ENCODE results near the gene IL37.

The IL37 gene

GRCh38 chr2:112947374-112947773, 36.4 kb downstream of the IL37 start:
- Histone ChIP-seq H2AFZ (ENCODE audit: low read depth) (no peak overlapping the region), H3K4me1 (ENCODE audit: low read depth, poor library complexity, severe bottlenecking) (no peaks in the 10 kb centered on the region), H3K4me3 (IDR thresholded peaks at IDR 0.05; ENCODE audit: insufficient read depth, low read depth, low read length) (no peak overlapping the region), H3K27ac (no peak overlapping the region), H3K36me3 (ENCODE audit: insufficient read depth) (no peaks in the 10 kb centered on the region), H3K4me2 (no peak overlapping the region), H4K20me1 (ENCODE audit: insufficient read depth) (no peaks in the 10 kb centered on the region), H3K79me2 (ENCODE audit: insufficient read depth, low read depth) (no peaks in the 10 kb centered on the region), H3K27me3 (ENCODE audit: insufficient read depth, low read depth) (no peaks in the 10 kb centered on the region), H3K9ac (no peak overlapping the region)
- no peak for TF ChIP-seq CTCF (conservative IDR thresholded peaks at IDR 0.05; ENCODE audit: low read depth, low read length)

GRCh38 chr2:112949456-112949855, 38.5 kb downstream of the IL37 start:
- no peaks in the 10 kb centered on the region for H4K20me1 ChIP-seq (ENCODE audit: insufficient read depth)
- no peak overlapping the region for H3K4me2 ChIP-seq
- TF ChIP-seq CTCF (conservative IDR thresholded peaks at IDR 0.05; ENCODE audit: low read depth, low read length): no peak
- H3K79me2 ChIP-seq (ENCODE audit: insufficient read depth, low read depth): no peaks in the 10 kb centered on the region
- H2AFZ ChIP-seq (ENCODE audit: low read depth): no peak overlapping the region
- no peak overlapping the region for H3K4me3 ChIP-seq (IDR thresholded peaks at IDR 0.05; ENCODE audit: insufficient read depth, low read depth, low read length)
- H3K9ac ChIP-seq: no peak overlapping the region
- H3K27ac ChIP-seq: no peak overlapping the region
- no peaks in the 10 kb centered on the region for H3K27me3 ChIP-seq (ENCODE audit: insufficient read depth, low read depth)
- no peaks in the 10 kb centered on the region for H3K36me3 ChIP-seq (ENCODE audit: insufficient read depth)
- H3K4me1 ChIP-seq (ENCODE audit: low read depth, poor library complexity, severe bottlenecking): no peaks in the 10 kb centered on the region

GRCh38 chr2:112954364-112954763, 43.4 kb downstream of the IL37 start:
- no peaks in the 10 kb centered on the region for H3K36me3 ChIP-seq (ENCODE audit: insufficient read depth)
- no peak overlapping the region for H3K4me2 ChIP-seq
- H2AFZ ChIP-seq (ENCODE audit: low read depth): no peak overlapping the region
- H3K27me3 ChIP-seq (ENCODE audit: insufficient read depth, low read depth): no peaks in the 10 kb centered on the region
- H3K4me3 ChIP-seq (IDR thresholded peaks at IDR 0.05; ENCODE audit: insufficient read depth, low read depth, low read length): no peak overlapping the region
- H3K4me1 ChIP-seq (ENCODE audit: low read depth, poor library complexity, severe bottlenecking): no peaks in the 10 kb centered on the region
- no peak for TF ChIP-seq CTCF (conservative IDR thresholded peaks at IDR 0.05; ENCODE audit: low read depth, low read length)
- H3K79me2 ChIP-seq (ENCODE audit: insufficient read depth, low read depth): no peaks in the 10 kb centered on the region
- H3K9ac ChIP-seq: no peak overlapping the region
- H3K27ac ChIP-seq: no peak overlapping the region
- no peaks in the 10 kb centered on the region for H4K20me1 ChIP-seq (ENCODE audit: insufficient read depth)

- H3K4me1 ChIP-seq (ENCODE audit: low read depth, poor library complexity, severe bottlenecking): no peaks in the 10 kb centered on the region
- H3K9ac ChIP-seq: no peak overlapping the region
- no peak overlapping the region for H3K4me3 ChIP-seq (IDR thresholded peaks at IDR 0.05; ENCODE audit: insufficient read depth, low read depth, low read length)
- H2AFZ ChIP-seq (ENCODE audit: low read depth): no peak overlapping the region
- no peak for TF ChIP-seq CTCF (conservative IDR thresholded peaks at IDR 0.05; ENCODE audit: low read depth, low read length)
- no peaks in the 10 kb centered on the region for H3K36me3 ChIP-seq (ENCODE audit: insufficient read depth)
- H3K27ac ChIP-seq: no peak overlapping the region
- no peaks in the 10 kb centered on the region for H4K20me1 ChIP-seq (ENCODE audit: insufficient read depth)
- H3K27me3 ChIP-seq (ENCODE audit: insufficient read depth, low read depth): no peaks in the 10 kb centered on the region
- H3K4me2 ChIP-seq: no peak overlapping the region
- H3K79me2 ChIP-seq (ENCODE audit: insufficient read depth, low read depth): no peaks in the 10 kb centered on the region
These were observed 46.5 kb downstream of the IL37 start for GRCh38 chr2:112957511-112957910.

Measured in KMS-11 (cell line).